KG1 (cell line): ENCODE data around the gene TNFRSF12A.

Source experiments
- DNase-seq: peaks from one replicate; lab custom pipeline; 2025; lab: John Stamatoyannopoulos, UW

The TNFRSF12A gene

GRCh38 chr16:3012828-3013420 is 7.2 kb upstream of the TNFRSF12A start, which contains the start of gene CLDN9:
CLDN9 (plus strand) TSS chr16:3012923; CDS start chr16:3013363, 440 bp downstream.
- no peak for DNase-seq

DNA sequence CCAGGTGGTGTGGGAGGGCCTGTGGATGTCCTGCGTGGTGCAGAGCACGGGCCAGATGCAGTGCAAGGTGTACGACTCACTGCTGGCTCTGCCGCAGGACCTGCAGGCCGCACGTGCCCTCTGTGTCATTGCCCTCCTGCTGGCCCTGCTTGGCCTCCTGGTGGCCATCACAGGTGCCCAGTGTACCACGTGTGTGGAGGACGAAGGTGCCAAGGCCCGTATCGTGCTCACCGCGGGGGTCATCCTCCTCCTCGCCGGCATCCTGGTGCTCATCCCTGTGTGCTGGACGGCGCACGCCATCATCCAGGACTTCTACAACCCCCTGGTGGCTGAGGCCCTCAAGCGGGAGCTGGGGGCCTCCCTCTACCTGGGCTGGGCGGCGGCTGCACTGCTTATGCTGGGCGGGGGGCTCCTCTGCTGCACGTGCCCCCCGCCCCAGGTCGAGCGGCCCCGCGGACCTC is 6.6 kb upstream of the TNFRSF12A start:
- no peak for DNase-seq

GRCh38 chr16:3013998-3014690 is 6.0 kb upstream of the TNFRSF12A start:
- DNase-seq: no peak

- DNase-seq: no peak
Observed at GRCh38 chr16:3014971-3015370, 5.2 kb upstream of the TNFRSF12A start.

GRCh38 chr16:3015865-3016521 is 4.2 kb upstream of the TNFRSF12A start:
- DNase-seq: no peak

DNA sequence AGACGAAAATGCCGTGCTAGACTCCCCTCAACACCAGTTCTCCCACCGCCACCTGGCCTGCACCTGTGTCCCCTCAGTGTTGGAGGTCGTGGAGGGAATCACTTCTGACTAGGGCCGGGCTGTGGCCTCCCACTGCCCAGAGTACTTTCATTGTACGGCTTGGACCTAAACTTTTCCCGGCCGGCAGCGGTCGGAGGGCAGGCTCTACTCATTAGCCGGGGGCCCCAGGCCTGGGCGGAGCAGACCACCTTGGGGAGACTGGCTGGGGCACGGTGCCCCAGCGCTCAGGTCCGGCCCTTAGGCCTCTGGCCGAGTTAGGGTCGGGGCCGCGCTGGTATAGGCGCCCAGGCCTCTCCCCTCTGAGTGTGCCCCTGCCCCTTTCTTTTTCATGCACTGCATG is 2.8 kb upstream of the TNFRSF12A start:
- DNase-seq: no peak

GRCh38 chr16:3017794-3018506 is 2.2 kb upstream of the TNFRSF12A start, which contains the start of gene CLDN6:
CLDN6 (minus strand) TSS chr16:3018183; CDS start chr16:3016021, 2,162 bp downstream.
- no peak for DNase-seq

- DNase-seq: no peak
Observed at GRCh38 chr16:3019594-3020246, 448 bp upstream of the TNFRSF12A start.

DNA sequence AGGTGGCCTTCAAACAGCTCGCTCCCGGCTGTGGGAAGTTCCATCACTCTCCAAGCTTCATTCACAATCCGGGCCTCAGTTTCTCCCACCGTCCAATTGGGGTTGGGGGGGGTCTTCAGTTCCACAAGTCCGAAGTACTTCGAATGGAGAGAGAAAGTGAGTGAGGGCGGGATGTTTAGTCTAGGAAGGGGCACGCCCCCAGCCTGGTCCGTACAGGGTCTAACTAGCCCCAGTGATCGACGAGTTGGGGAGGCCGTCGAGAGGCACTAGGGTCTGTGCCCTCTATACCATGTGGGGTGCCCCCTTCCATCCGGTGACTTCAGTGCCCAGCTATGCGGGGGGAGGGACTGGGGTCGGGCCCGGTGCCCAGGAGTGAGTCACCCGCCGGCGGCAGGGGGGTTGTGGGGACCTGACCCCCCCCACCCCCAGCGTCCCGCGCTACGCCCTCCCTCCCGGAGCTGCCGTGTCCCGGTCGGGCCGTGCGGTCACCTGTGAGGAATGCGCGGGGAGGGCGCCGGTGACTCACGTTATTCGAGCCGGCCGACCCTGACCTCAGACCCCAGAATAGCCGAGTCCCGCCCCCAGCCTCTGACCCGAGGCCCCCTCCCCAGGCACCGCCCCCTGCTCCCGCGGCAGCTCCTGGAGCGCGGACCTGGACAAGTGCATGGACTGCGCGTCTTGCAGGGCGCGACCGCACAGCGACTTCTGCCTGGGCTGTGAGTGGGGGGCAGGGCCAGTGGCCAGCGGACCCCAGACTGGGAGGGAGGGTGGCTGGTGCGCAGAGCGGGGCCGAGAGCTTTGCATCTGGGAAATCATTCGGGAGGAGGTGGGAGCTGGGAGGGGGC is 658 bp downstream of the TNFRSF12A start:
- no peak for DNase-seq

GRCh38 chr16:3021449-3022207 is 1.5 kb downstream of the TNFRSF12A start:
- peak; percentile 57 for DNase-seq

- peak; percentile 15 for DNase-seq
Observed at GRCh38 chr16:3022208-3022683, 2.1 kb downstream of the TNFRSF12A start.

DNA sequence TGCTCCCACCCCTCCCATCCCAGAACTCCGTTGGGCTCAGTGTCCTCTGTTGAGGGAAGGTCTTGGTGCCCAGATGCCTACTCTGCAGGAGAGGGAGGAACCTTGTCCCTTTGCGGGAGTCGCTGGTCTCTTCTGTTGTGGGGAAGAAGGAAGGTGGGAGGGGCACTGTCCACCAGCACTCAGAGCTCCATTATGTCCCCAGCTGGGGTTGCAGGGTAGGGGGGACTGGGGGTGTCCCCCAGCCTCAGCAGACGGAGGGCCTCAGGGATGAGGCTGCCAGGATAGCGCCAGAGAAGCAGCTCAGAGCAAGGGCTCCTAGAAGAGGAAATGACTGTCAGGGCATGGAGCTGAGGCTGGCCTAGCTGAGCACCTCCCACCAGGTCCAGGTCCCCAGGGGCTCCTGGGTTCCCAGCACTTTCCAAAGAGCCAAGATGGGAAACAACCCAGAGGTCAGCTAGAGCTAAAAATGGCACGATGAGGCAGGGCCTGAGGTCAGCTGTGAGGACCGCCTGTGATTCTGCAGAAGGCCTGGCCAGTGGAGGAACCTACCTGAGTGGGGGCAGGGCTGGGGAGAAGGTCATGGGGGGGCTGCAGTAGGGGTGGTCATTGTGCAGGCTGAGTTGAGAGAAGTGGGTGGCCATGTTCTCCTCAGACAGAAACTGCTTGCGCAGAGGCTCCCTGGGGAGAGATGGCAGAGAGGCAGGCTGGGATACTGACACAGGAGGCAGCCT is 2.7 kb downstream of the TNFRSF12A start:
- no peak for DNase-seq

DNA sequence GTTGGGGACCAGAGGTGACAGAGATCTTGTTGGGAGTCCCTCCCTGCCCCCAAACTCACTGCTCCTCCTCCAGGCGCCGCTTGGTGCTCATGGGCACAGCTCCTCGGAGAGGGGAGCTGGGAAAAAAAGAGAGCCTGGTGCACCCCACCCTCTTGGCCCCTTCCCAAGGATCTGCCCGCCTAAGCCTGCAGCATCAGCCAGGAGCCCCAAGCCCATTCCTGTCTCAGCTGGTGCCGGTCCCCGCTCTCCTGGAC is 3.2 kb downstream of the TNFRSF12A start:
- no peak for DNase-seq

DNA sequence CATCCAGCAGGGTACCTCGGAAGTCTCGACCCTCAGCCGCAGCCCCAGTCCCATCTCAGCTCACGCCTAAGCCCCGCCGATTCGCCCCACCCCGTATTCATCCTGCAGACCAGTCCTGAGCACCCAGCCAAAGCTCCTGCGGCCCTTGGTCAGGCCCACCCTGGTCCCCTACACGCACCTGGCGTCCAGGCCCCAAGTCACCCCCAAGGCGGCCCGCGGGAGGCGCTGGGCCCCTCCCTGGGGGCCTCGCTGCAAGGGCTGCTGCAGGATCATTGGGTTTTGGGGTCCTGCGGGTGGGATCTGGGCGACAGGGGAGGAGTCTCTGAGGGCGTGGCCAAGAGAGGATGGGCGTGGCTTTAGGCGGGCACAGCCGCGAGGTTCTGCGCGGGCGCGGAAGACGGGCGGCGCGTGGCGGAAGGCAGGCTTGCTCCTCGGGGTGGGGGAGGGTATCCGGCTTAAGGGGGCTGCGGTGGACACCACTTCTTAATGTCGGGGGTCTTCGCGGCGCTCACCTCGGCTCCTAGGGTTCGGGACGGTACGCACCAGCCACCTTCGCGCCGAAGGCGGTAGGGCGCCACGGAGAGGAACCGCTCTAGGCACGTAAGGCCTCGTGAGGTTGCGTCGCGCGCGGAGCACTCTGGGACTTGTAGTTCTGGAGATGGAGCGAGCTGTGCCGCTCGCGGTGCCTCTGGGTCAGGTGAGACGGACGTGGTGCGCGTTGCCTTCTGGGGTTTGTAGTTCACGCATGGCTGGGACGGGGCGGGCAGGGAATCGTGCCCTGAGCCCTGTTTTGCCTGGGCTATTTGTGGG is 3.7 kb downstream of the TNFRSF12A start, which contains the start of the genes HCFC1R1 and THOC6:
TSS of gene HCFC1R1 (minus strand) at position 274 of the 810 bp plus-strand sequence. CDS start at position 273, 1 bp downstream.
TSS of gene THOC6 (plus strand) at position 367 of the 810 bp plus-strand sequence. CDS start at position 659, 292 bp downstream.
- peak; percentile 95 for DNase-seq

- no peak for DNase-seq
Observed at GRCh38 chr16:3025032-3026002, 5.1 kb downstream of the TNFRSF12A start.

GRCh38 chr16:3026003-3026378 is 5.8 kb downstream of the TNFRSF12A start:
- DNase-seq: no peak
